Bronchial epithelial cell (primary cell): Measurements from ENCODE around the gene SOBP. TPM values are rescaled to one million over a fixed set of nuclear protein-coding genes. Genes with fewer than 3 reads are reported as not detected.
A peak's percentile ranks its signal among the peaks of the same experiment; 100 is the strongest.

Source experiments
- DNase-seq: peaks from one replicate; pipeline ENCODE4 v3.0.0-alpha.2; 2010; ENCODE audit warnings: low read depth
- FAIRE-seq: peaks from 2 replicates; lab custom pipeline; 2011; peaks lifted over from hg19 to GRCh38; lab: Jason Lieb, UNC
- H3K27me3 ChIP-seq: 2 replicates; pipeline ENCODE4 v1.5.1; 2011; ENCODE audit warnings: low read length; ENCODE audit not compliant: control insufficient read depth, insufficient read depth
- H3K36me3 ChIP-seq: 2 replicates; pipeline ENCODE4 v1.5.1; 2011; ENCODE audit warnings: low read length; ENCODE audit not compliant: control insufficient read depth, insufficient read depth
- H3K4me3 ChIP-seq: 2 replicates; pipeline ENCODE4 v1.5.1; 2011; ENCODE audit warnings: mild to moderate bottlenecking, low read depth, low read length, control low read depth
- CTCF ChIP-seq: IDR thresholded peaks from 2 replicates; pipeline ENCODE4 v1.5.1; 2011; ENCODE audit warnings: mild to moderate bottlenecking, moderate library complexity, low read length, control low read depth, inconsistent platforms; ENCODE audit not compliant: insufficient read depth, severe bottlenecking
- total RNA-seq: library from RNA; depleted of rRNA; stranded (reverse); fragments of >200 nt; gene quantifications from 2 replicates; pipeline ENCODE4 v1.2.1, GENCODE V29; 2014

Gene SOBP
- total RNA-seq, 1 donor from 2014 or later = 0.26 TPM

DNA sequence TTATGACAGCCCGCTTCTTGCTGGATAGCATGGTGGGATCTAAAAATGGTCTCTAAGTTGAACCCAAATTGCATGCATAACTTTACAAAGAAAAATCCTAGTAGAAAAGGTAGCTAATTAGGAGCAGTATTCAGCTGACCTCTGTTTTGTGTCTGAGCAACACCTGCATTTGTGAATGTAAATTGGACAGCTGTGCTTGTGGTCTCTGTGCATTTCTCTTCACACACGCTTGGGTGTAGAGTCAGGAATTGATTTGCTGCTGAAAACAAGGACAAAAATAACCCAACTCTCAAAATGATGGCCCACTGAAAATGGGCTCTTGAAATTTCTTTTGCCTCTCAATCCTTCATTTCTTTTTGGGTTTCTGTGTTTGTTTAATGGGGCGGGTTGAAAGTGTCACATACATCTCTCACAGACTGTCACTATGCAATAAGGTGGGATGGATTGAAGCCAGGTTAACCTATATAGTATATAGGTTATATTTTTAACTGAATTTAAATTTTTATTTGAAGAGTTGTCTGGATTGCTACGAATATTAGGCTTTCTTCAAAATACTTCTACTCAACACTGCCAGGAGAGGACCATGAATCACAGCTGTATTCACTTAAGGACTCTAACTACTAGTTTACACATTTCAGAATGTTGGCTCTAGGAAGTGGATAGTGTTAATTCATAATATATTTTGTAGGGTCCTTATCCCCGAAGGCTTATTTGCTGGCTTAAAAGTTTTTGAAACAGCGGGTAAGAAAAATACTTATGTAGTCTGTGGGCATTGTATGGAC is 46.5 kb downstream of the SOBP start:
- H3K36me3 ChIP-seq = no peaks in the 10 kb centered on the region
- no peak for TF ChIP-seq CTCF
- FAIRE-seq = no peak
- DNase-seq = no peak
- H3K27me3 ChIP-seq = no peaks in the 10 kb centered on the region
- H3K4me3 ChIP-seq = no peak overlapping the region

GRCh38 chr6:107537559-107537958 is 47.6 kb downstream of the SOBP start:
- Histone ChIP-seq H3K4me3 (no peak overlapping the region), H3K36me3 (no peaks in the 10 kb centered on the region), H3K27me3 (no peaks in the 10 kb centered on the region)
- FAIRE-seq (no peak), DNase-seq (no peak)
- no peak for TF ChIP-seq CTCF

GRCh38 chr6:107538856-107539387 is 49.0 kb downstream of the SOBP start:
- Histone ChIP-seq H3K36me3 (no peaks in the 10 kb centered on the region), H3K27me3 (no peaks in the 10 kb centered on the region), H3K4me3 (no peak overlapping the region)
- no peak for DNase-seq
- no peak for FAIRE-seq
- TF ChIP-seq CTCF = no peak

- Histone ChIP-seq H3K4me3 (no peak overlapping the region), H3K36me3 (no peaks in the 10 kb centered on the region), H3K27me3 (no peaks in the 10 kb centered on the region)
- FAIRE-seq (no peak), DNase-seq (peak; percentile 38)
- TF ChIP-seq CTCF = no peak
These were observed 49.5 kb downstream of the SOBP start for GRCh38 chr6:107539409-107539808.

- no peak for FAIRE-seq
- no peak for TF ChIP-seq CTCF
- Histone ChIP-seq H3K36me3 (no peaks in the 10 kb centered on the region), H3K4me3 (no peak overlapping the region), H3K27me3 (no peaks in the 10 kb centered on the region)
- no peak for DNase-seq
These were observed 50.0 kb downstream of the SOBP start for GRCh38 chr6:107539849-107540464.
